NCI-H2107 treated with DMSO at 0.1 percent for 48 hours (cell line): ENCODE data around the gene USP12.
"Not testable (repeated sequence)": the region's sequence is repeated elsewhere in the genome, so short reads cannot be mapped to it uniquely, and the experiment has no call there.

Experiments
- DNase-seq: peaks from one replicate; lab custom pipeline; 2025; ENCODE audit not compliant: unreplicated experiment; lab: John Stamatoyannopoulos, UW

USP12 gene

DNA sequence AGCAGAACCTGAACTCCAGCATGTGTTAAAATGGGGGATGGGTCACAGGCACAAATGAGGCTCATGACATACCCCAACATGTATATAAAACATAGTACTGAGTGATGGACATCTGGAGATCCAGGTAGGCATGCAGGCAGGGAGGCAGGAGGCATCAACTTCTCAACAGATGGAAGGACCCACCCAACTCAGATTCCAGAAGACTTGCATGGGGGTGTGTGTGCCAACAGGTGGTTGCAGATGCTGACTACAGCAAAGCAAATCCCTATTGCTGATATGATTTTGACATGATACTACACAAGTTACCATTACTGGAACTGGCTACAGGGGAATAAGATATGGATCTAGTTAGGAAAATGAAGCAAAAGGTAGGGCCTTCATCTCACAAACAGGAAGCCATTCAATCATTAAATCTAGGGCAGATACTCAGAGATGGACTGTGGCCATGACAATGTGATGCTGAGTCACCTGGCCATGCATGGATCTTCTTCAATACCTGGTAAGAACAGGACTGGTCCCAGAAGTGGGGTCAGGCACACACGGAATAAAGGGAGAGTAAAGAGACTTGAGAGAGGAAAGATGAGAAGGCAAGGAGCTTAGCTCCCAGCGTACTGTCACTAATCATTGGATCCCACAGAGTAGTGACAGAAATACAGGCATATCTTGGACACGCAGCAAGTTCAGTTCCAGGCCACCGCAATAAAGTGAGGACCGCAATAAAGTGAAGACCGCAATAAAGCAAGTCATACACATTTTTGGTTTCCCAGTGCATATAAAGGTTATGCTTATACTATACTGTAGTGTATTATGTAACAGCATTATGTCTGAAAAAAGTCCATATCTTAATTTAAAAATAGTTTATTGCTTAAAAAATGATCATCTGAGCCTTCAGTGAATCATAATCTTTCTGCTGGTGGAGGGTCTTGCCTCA, 91.3 kb downstream of the USP12 start:
- no peak for DNase-seq

DNA sequence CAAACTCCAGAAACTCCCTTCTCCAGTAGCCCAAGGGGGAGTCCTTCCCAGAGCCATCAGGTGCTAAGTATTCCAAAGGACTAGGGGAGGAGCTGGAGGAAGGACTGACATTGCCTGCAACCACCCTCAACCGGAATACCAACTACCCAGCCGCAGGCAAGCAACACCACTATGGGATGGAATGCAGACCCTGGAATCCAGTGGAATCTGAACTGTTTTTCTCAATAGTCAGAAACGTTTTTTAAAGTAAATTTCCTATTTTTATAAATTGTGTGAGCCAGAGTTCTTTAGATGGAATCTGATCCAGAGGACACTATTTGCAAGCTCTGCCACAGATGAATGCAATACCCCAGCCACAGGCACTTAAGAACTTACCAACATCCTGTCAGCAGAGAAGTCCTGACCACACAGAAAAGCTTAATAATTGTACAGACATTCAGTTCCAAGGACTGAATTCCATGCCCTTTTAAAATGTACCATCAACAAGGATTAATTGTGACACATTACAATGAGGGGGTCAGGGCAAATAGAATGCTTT, 92.1 kb downstream of the USP12 start:
- DNase-seq: peak; percentile 12

GRCh38 chr13:27077451-27077850, 94.2 kb downstream of the USP12 start:
- no peak for DNase-seq

GRCh38 chr13:27076421-27076820, 95.2 kb downstream of the USP12 start:
- peak; percentile 97 for DNase-seq

GRCh38 chr13:27073186-27073585, 98.4 kb downstream of the USP12 start:
- DNase-seq: no peak

DNA sequence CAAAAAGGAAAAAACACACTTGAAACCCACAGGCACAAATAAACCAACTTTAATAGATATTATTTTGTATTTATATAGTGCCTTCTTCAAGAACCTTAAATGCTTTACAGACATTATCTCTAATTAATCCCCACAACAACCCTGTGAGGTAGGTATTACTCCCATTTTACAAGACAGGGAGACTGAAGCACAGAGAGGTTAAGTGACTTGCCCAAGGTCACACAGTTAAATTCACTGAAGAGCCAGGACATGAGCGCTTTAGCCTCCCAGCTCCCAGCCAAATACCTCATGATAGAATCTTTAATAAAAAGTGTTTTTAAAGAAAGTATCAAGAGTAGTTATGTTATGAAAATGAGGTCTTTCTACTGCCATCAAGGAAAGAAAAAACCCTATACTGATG, 105.5 kb downstream of the USP12 start:
- not testable (repeated sequence) for DNase-seq

DNA sequence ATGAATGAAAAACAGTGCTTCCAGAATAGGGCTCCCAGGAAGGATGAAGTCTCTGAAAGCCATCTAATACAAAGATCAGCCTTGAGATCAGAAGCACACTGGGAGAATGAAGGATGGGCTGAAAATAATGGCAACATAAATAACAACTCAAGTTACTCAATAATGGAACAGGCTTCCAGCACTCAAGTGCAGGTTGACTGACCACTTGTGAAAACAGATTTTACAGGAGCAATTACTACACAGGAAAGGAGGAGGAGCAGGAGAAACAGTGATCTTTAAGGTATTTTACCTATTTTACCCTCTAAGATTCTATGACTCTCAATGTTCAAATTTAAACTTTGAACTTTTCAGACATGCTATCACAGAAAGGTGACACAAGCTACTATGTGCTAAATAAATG, 106.0 kb downstream of the USP12 start:
- no peak for DNase-seq

GRCh38 chr13:27064252-27064995, 107.2 kb downstream of the USP12 start:
- no peak for DNase-seq

DNA sequence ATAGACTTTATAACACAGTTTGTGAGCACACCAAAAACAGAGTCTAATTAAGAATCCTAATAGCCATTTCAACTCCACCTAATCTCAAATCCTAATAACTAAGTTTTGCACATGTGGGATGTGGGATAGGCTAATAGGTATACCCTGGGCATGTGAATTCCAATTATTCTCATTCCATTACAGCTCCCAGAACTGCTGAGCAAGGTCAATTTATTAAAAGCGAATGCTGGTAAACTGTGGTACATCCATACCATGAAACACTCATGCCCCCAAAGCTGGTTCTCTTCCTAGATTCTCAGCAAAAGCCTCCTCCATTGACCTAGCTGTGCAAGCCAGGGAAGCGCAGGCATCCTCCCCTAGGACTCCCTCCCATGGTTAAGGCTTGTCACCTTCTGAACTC, 113.8 kb downstream of the USP12 start:
- DNase-seq: no peak

DNA sequence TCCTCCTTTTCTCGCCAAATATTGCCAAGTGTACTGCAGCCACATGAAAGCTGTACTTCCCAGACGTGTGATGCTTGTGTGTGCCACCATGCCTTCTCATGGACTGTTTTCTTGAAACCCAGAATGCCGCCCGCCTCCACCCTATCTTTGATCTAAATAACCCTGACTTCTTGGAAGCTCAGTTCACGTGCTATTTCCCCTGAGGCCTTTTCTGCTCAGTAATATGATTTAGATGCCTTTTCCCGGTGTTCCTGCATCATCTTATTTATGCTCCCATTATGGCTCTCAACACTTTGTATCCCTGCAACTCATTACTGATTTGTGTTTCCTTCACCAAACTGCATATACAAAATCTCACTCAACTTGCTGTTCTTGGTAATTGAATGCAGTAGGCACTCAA, 116.1 kb downstream of the USP12 start:
- no peak for DNase-seq

- no peak for DNase-seq
These were observed 116.9 kb downstream of the USP12 start for GRCh38 chr13:27054760-27055159.

DNA sequence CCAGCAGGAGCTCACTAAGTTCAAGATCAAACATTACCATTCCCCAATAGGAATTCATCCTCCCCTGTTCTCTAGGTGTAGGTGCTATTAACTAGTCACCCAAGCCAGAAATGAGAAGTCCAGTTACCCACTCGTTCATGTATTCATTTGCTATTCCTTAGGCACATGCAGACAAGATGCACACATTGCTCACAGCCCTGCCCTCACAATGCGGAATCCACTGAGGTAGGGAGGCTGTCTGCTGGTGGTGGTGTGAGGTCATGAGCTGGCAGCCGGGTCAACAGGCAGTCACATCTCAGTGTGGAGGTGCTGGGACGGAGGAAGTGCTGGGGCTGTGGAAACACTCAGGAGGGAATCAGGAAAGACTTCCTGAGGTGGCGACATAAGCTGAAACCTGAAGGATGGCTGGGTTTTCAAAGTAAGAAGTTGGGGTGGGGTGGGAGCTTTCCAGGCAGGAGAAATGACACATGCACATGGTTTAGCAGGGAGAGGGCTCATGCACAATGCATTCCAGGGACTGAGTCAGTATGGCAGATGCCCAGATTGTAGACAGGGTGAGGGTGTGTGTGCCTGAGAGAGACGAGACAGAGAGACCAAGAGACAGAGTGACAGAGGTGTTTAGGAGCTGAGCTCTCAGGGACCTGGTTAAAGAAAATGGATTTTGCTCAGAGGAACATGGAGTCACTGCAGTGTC, 117.6 kb downstream of the USP12 start:
- DNase-seq: no peak

GRCh38 chr13:27053210-27053884, 118.3 kb downstream of the USP12 start:
- DNase-seq: no peak

DNA sequence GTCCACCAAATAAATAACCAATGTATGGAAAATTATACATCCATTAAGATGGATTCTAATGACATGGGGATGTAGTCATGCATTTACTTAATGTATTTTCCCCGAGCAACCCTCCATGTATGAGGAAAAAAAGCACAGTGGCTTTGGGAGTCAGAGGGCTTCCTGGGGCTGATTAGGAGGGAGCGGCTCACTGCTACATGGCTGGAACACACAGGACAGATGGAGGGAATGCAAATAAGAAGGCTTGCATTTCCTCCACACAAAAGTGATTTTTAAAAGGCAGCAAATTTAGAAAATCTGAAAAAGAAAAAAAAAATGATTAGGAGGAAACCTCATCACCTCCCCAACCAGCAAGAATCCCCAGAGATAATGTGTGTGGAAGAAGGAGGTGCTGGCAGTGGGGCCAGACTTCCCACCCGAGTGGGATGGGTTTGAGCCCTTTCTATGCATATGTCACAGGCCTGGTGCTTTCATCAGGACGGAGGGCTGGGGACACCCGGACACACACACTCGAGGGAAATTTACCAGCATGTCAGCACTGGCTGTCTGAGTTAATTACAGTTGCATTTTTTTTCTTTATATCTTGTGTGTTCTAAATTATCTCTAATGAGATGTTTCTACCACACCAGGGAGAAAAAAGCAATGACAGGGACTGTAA, 118.9 kb downstream of the USP12 start:
- DNase-seq: no peak

DNA sequence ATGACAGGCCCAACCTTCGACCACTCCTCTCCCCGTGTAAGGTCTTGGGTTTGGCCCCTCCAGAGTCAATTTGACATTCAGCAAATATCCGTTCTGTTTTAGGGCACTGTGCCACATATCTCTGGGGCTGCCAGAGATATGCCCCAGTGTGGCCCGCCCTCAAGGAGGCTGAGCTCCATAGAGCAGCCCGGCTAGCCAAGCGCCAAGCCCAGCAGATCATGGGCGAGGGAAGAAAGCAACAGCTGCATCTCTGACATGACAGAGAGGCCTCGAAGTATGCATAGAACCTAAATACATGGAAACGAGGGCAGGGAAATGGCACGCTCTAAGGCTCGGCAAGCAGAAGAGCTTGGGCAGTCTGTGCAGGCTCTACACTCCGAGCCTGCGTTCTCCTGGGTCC, 124.5 kb downstream of the USP12 start:
- DNase-seq: no peak

DNA sequence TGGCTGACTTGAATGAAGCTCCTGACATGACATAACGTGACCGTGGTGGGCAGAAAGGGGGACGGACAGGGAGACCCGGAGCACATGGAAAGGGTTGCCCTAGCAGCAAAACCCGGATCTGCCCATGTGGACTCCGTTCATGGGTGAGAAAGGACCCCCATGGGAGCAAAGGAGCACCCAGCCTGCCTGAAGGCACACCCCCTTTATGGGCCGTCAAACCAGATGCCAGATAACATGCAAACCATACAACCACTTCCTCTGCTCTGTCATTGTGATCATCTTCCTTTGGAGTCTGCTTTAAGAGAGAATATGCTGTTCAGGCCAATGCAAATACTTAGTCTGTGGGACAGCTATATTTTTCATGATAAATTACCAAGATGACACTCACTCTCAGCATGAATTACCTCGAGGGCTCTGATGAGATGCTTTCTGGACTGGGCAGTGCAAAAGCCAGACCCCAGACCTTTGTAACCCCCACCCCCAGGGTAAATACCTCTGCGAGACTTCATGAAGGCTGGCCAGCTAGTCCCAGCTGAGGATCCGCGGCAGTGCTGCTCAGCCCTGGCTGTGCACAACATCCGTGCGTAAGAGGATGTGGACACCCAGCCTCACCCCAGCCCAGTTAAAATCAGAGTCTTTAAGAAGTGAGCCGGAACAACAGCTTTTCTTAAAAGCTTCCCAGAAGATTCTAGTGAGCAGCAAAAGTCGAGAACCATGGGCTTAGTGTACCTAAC, 126.6 kb downstream of the USP12 start:
- DNase-seq: no peak

- peak; percentile 87 for DNase-seq
These were observed 128.6 kb downstream of the USP12 start for GRCh38 chr13:27043013-27043412.

- DNase-seq: no peak
These were observed 130.3 kb downstream of the USP12 start for GRCh38 chr13:27041341-27041740.

GRCh38 chr13:27040826-27041108, 130.8 kb downstream of the USP12 start:
- no peak for DNase-seq

- DNase-seq: no peak
These were observed 132.4 kb downstream of the USP12 start for GRCh38 chr13:27039171-27039701.
